GM12874 (cell line): ENCODE measurements around the gene GLIPR1.
A peak's percentile ranks its signal among the peaks of the same experiment; 100 is the strongest.

Experiments used
- TF ChIP-seq, protein P1 (sequence below): IDR thresholded peaks from 2 replicates; pipeline ENCODE4 v1.5.1; 2011; ENCODE audit warnings: low read depth, mild to moderate bottlenecking, control low read depth, low read length, moderate library complexity; ENCODE audit not compliant: insufficient read depth

GLIPR1 gene

DNA sequence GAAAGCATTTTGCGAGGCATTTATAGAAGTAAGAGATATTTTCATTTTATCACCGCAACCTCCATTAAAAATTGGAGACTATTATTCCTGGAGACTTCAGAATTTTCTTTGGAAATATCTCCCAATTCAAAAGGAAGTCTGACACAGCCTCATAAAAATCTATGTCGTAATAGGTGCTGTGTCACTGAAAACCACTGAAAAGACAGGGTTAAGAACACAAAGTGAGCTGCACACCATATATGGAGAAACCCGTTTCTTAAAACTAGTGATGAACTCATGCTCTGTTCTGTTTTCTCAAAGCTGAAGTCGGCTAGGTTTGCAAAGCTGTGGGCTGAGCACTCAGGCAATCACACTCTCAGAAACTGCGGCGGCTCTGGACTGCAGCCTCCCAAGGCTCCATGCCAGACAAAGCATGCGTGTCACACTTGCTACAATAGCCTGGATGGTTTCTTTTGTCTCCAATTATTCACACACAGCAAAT is at the start of gene GLIPR1:
Gene GLIPR1, plus strand, starts transcription at position 287 of the 481 bp plus-strand sequence. Its CDS starts 126 bp downstream, at position 413.
- TF ChIP-seq, protein P1, sequence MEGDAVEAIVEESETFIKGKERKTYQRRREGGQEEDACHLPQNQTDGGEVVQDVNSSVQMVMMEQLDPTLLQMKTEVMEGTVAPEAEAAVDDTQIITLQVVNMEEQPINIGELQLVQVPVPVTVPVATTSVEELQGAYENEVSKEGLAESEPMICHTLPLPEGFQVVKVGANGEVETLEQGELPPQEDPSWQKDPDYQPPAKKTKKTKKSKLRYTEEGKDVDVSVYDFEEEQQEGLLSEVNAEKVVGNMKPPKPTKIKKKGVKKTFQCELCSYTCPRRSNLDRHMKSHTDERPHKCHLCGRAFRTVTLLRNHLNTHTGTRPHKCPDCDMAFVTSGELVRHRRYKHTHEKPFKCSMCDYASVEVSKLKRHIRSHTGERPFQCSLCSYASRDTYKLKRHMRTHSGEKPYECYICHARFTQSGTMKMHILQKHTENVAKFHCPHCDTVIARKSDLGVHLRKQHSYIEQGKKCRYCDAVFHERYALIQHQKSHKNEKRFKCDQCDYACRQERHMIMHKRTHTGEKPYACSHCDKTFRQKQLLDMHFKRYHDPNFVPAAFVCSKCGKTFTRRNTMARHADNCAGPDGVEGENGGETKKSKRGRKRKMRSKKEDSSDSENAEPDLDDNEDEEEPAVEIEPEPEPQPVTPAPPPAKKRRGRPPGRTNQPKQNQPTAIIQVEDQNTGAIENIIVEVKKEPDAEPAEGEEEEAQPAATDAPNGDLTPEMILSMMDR, result no peak

DNA sequence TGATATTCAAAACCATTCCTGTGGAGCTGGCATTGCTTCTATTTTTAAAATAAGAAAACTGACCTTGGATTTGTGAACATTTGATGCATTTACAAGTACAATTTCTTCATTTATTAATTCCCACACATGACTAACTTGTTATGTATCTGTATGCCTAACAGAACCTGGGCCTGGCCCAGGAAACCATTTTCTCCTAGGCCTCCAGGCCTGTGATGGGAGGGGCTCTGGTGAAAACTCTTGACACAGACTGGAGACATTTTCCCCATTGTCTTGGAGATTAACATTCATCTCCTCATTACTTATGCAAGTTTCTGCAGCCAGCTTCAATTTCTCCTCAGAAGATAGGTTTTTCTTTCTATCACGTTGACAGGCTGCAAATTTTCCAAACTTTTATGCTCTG is 47.6 kb upstream of the GLIPR1 start:
- TF ChIP-seq, protein P1, result no peak

DNA sequence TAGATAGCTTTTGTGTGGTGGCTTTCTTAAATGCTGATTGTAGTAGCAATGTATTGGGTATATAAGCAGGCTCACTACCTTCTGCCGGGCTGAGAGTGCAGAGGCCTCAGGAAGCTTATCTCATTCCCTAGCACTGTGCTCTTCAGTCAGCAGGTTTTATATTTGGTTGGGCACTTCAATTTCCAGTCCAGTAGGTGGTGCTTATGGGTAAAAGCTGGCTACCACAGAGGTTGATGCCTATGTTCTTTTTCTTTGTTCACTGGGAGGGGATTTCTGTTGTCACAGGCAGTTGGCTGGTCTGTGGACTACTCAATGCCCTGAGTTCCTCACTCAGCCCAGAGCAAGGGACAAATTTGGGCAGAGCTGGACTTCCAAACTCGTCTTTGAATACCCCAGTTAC is 43.0 kb upstream of the GLIPR1 start:
- TF ChIP-seq, protein P1, result 0 out of 2 replicates have a peak, but pooled peaks have one; percentile 30

DNA sequence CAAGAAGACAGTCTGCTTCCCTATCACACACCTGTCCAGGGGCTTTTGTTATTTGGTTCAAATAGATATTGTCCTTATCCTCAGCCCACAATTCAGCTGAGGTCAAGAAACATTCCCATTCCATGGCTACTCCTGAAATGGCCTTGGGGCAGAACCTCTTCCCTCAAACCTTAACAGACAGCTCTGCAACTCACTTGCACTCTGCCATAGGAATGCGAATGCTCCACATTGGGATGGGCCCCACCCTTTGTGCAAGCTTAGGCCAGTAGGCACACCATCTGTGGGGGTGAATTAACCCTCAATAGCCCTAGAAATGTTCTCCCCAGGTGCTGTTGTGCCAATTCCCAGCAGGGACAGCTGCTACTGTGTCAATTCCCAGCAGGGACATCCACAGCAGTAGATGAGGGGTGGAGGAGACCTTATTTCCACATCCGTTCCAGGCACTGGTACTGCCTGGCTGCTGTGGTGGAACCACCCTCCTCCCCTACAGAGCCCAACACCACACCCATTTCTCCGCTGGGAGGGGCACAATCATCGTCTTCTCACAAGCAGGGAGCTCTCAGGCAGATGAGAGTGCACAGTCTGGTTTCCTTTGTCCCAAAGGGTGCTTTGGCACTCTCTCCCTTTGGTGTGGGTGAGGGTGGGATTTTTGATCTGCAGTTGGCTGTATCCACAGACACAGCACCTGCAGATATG is 42.3 kb upstream of the GLIPR1 start:
- TF ChIP-seq, protein P1, result no peak

DNA sequence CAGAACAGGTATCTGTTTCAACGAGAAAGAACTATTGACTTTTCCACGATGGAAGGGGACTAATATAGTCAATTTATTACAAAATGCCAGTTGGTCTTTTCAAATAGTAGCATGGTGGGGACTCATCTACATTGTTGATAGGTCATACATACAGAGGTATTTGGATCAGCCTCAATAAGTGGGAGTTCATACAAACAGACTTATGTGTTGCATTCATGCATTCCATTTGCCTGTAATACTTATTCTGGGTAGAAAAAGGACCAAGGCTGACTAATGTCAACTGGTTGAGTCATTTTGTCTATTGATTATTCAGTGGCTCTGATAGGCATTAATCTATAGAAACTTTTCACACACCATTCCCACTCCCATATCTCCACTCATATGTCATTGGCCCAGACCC is 41.5 kb upstream of the GLIPR1 start:
- TF ChIP-seq, protein P1, result no peak

DNA sequence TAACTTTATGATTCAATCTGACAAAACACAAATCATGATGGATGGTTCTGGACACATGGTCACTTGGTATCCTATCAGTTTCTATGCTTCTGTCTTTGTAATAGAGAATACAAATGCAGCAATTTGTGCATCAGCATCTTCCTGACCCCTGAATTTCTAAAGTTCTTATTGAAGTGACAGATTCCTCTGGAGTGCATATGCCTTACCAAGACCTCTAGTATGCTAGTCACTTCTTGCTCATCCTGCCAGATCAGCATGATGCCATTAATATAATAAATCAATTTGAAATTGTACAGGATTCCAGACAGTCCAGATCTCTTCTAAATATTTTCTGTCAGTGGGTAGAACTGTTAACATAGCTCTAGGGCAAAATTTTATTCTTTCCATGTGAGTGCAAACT is 40.6 kb upstream of the GLIPR1 start:
- TF ChIP-seq, protein P1, result no peak

DNA sequence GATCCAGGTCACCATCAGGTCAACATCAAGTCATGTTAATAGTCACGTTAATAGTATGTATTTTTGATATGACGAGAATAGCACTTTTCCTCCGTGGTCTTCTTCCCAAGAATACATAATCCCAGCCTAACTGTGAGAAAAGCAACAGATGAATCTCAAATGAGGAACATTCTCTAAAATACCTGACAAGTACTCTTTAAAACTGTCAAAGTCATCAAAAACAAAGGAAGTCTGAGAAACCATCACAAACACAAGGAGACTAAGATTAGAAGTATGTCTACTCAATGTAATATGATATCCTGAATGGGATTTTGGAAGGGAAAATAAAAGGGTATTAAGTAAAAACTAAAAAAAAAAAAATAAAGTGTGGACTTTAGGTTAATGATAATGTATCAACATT is 36.8 kb upstream of the GLIPR1 start:
- TF ChIP-seq, protein P1, result no peak
